Upper lobe of left lung (tissue), 6 donors: Measurements from ENCODE around the gene IL17RE. TPM values are rescaled to one million over a fixed set of nuclear protein-coding genes. Genes with fewer than 3 reads are reported as not detected.
A peak's percentile ranks its signal among the peaks of the same experiment; 100 is the strongest.

ENCODE experiments used
- ATAC-seq, 2 donors: fragments of 200-7000 bp; cut with Tn5 transposase; one replicate each; pipeline ENCODE4 v1.9.1; 2022; ENCODE audit warnings: mild to moderate bottlenecking in 2 of 2, moderate library complexity in 2 of 2; ENCODE audit not compliant: low FRiP score in 2 of 2
- DNase-seq, 2 donors: peaks; one replicate each; pipeline ENCODE4 v3.0.0-alpha.2; 2019 to 2020
- H3K27ac ChIP-seq, 4 donors: fragments of 200-600 bp; sonication (generic); one replicate each; pipeline ENCODE4 v1.5.1; 2016 to 2019
- H3K27me3 ChIP-seq, 4 donors: fragments of 200-600 bp; sonication (generic); one replicate each; pipeline ENCODE4 v1.5.1; 2017 to 2019
- H3K36me3 ChIP-seq, 4 donors: fragments of 200-600 bp; sonication (generic); one replicate each; pipeline ENCODE4 v1.5.1; 2016 to 2019
- H3K4me1 ChIP-seq, 4 donors: fragments of 200-600 bp; sonication (generic); one replicate each; pipeline ENCODE4 v1.5.1; 2018 to 2019
- H3K4me3 ChIP-seq, 4 donors: fragments of 200-600 bp; sonication (generic); one replicate each; pipeline ENCODE4 v1.5.1; 2017 to 2019; ENCODE audit warnings: mild to moderate bottlenecking in 2 of 4, moderate library complexity in 1 of 4
- H3K9me3 ChIP-seq, 4 donors: fragments of 200-600 bp; sonication (generic); one replicate each; pipeline ENCODE4 v1.5.1; 2018 to 2019
- EP300 ChIP-seq, 4 donors: sonication (generic); formaldehyde crosslinking; IDR thresholded peaks; one replicate each; pipeline ENCODE4 v1.5.1; 2017; ENCODE audit warnings: antibody characterized with exemption in 4 of 4, control low read depth in 2 of 4
- POLR2A ChIP-seq, 4 donors: fragments of 450-650 bp; IDR thresholded peaks; one replicate each; pipeline ENCODE4 v1.5.1; 2016 to 2017; ENCODE audit warnings: antibody characterized with exemption in 4 of 4, mild to moderate bottlenecking in 2 of 4
- POLR2AphosphoS5 ChIP-seq, 2 donors: sonication (generic); formaldehyde crosslinking; IDR thresholded peaks; one replicate each; pipeline ENCODE4 v1.5.1; 2017; ENCODE audit warnings: antibody characterized with exemption in 2 of 2
- WGBS, 2 donors: methylation state at CpG; one replicate each; pipeline ENCODE4 v1.1.5; 2017 to 2018; 5-methylcytosine and 5-hydroxymethylcytosine counted together
- total RNA-seq, 6 donors: library from RNA; depleted of rRNA in 4 of 6; stranded (reverse); fragments of >200 nt in 4 of 6; gene quantifications; one replicate each; pipeline versions ENCODE4 v1.1.0 to v1.2.1, GENCODE V29; 2016 to 2021
- TF ChIP-seq, protein P1 (sequence below), 6 experiments: fragments of 450-650 bp in 4 of 6; fragments of 200-600 bp in 2 of 6; sonication (generic) in 2 of 6; IDR thresholded peaks; one replicate each; pipeline ENCODE4 v1.5.1; 2016 to 2019; ENCODE audit warnings: antibody characterized with exemption in 6 of 6
- donor health status: DM: no; HTN: no; CAD: no; lungs with moderate emphysema.
- donor health status: DM: no; HTN: yes; CAD: no; lungs with severe emphysema.

Gene IL17RE
- total RNA-seq, 6 donors from 2014 or later: 16.1 to 44.8 (median 27.0) TPM

DNA sequence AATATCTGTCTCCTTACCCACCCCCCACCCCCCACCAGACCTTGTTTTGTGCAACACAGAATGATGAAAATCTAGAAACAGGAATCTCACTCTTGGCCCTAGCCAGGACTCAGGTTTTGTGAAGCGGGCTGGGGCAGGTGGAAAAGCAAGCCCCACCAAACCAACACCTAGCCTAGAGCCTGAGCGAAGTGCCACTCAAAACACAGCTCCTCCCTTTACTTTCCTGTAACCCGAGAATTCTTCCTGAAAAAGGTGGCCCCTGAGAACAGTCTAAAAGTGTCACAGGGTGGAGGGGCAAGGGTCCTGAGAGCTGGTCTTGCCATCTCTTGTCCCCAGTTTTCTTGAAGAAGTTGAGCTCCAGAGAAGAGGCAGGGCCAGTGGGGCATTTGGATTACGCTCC, 41.4 kb upstream of the IL17RE start:
- no peak overlapping the region for H3K4me3 ChIP-seq
- H3K27ac ChIP-seq: peak overlapping the region in 1 of 4 donors; percentile 65
- peaks cover 20 to 42% (median 25%) of the 10 kb centered on the region in 4 donors for H3K4me1 ChIP-seq
- H3K9me3 ChIP-seq: no peaks in the 10 kb centered on the region
- ATAC-seq (no peak), DNase-seq (no peak)
- no peaks in the 10 kb centered on the region for H3K27me3 ChIP-seq
- no peaks in the 10 kb centered on the region for H3K36me3 ChIP-seq
- 73 to 81% methylated on average over 3 to 4 of the region's 4 CpGs for WGBS, 2 donors
- TF ChIP-seq POLR2A (IDR thresholded peaks at IDR 0.05) (no peak), POLR2AphosphoS5 (IDR thresholded peaks at IDR 0.05) (no peak), EP300 (IDR thresholded peaks at IDR 0.05) (no peak)
- TF ChIP-seq, protein P1, sequence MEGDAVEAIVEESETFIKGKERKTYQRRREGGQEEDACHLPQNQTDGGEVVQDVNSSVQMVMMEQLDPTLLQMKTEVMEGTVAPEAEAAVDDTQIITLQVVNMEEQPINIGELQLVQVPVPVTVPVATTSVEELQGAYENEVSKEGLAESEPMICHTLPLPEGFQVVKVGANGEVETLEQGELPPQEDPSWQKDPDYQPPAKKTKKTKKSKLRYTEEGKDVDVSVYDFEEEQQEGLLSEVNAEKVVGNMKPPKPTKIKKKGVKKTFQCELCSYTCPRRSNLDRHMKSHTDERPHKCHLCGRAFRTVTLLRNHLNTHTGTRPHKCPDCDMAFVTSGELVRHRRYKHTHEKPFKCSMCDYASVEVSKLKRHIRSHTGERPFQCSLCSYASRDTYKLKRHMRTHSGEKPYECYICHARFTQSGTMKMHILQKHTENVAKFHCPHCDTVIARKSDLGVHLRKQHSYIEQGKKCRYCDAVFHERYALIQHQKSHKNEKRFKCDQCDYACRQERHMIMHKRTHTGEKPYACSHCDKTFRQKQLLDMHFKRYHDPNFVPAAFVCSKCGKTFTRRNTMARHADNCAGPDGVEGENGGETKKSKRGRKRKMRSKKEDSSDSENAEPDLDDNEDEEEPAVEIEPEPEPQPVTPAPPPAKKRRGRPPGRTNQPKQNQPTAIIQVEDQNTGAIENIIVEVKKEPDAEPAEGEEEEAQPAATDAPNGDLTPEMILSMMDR (IDR thresholded peaks at IDR 0.05): no peak

DNA sequence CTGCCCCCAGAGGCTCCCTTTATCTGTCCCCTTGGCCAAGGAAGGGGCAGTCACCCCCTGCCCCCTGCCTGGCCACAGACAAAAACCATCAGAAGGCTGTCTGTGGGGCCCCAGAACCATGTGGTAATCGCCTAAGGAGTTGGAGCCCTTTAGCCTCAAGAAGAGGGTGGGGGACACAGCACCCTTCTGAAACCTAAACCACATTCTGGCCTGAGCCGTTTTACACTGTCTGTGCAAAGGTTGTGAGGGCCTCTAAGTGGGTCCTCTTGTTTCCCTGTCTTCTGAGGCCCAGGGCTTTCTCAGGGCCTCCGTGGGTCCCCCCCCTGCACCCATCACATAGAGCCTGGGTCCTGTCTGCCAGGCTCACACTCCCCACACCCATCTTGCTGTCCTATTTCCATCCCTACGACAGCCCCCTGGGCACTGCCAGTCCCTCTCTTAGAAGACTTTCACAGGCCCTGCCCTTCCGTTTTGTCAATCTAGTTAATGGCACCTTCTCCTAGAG, 41.0 kb upstream of the IL17RE start:
- Histone ChIP-seq H3K4me3 (no peak overlapping the region), H3K9me3 (no peaks in the 10 kb centered on the region), H3K4me1 (peaks cover 20 to 42% (median 25%) of the 10 kb centered on the region in 4 donors), H3K27ac (peak overlapping the region in 1 of 4 donors; percentile 65), H3K27me3 (no peaks in the 10 kb centered on the region), H3K36me3 (no peaks in the 10 kb centered on the region)
- no peak for TF ChIP-seq EP300 (IDR thresholded peaks at IDR 0.05)
- TF ChIP-seq POLR2AphosphoS5 (IDR thresholded peaks at IDR 0.05): no peak
- TF ChIP-seq, protein P1 (IDR thresholded peaks at IDR 0.05): no peak
- no peak for TF ChIP-seq POLR2A (IDR thresholded peaks at IDR 0.05)
- DNase-seq (no peak), ATAC-seq (no peak)
- 79 to 80% methylated on average over 5 of the region's 5 CpGs for WGBS, 2 donors

DNA sequence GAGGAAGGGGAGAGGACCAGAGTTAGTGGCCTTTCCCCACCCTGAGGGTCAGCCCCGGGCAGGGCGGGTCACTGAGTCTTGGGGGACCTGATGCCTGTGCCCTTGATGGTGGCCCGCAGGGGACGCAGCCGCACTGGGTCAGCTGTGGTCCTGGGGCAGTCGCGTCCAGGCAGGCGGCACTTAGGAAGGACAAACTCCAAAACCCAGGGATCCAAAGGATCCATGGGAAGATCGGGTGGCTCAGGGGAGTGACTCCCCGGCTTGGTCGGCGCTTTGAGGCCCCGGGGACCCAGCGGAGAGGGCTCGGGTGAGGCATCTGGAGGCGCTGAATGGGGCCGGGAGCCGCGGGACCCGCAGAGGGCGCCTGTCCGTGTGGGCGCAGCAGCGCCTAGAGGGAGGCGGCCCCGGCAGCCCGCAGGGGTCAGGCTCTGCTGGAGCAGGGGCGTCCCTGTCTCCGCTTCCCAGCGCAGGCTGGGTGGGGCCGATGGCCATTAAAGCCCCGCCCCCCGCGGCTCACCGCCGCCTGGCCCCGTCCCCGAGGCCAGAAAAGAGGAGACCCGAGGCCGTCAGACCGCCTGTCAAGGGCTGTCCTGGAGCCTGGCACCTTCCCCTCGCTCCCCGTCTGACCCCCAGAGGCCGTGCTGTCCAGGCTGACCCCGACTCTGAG, 40.1 kb upstream of the IL17RE start:
- DNase-seq (peak; percentile 59 to 91), ATAC-seq (peak; percentile 58 to 89)
- no peaks in the 10 kb centered on the region for H3K36me3 ChIP-seq
- H3K9me3 ChIP-seq: no peaks in the 10 kb centered on the region
- no peaks in the 10 kb centered on the region for H3K27me3 ChIP-seq
- 29 to 32% methylated on average over 4 to 38 of the region's 45 CpGs for WGBS, 2 donors
- TF ChIP-seq, protein P1 (IDR thresholded peaks at IDR 0.05): peak in 4 of 6 experiments; percentile 31 to 50 (median 40)
- no peak for TF ChIP-seq POLR2AphosphoS5 (IDR thresholded peaks at IDR 0.05)
- peak overlapping the region; percentile 14 to 52 (median 38) for H3K4me3 ChIP-seq
- H3K27ac ChIP-seq: peak overlapping the region in 3 of 4 donors; percentile 15 to 65 (median 52)
- H3K4me1 ChIP-seq: peaks cover 20 to 47% (median 25%) of the 10 kb centered on the region in 4 donors

DNA sequence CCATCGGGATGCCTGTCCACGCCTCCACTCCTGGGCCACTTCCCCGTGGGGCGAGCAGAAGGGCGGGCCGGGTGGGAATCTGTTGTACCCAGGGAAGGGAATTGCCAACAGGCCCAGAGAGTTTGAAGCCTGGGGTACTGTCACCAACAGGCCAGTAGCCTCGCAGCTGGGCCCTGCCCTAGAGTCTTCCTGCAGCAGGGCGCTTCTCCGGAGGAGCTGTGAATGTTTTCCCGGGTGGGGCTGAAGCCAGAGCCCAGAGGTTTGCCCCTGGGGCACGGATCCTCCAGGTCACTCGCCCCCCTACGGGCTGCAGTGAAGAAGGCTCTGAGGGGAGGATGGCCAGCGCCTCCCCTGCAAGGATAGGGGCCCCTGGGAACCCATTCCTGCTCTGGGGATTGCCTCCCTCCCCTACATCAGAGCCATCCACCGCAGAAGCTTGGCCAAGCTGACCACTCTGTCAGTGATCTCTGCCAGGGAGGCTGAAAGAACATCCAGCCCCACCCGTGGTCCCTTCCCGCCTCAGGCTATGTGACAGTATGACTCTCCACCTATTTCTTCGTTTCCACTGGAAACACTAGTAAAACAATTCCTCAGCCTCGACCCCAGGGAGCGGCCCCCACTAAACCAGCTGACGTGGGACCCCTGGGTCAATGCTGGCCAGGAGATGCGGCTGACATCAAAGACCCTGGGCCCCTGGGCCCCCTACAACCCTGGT, 39.4 kb upstream of the IL17RE start:
- Histone ChIP-seq H3K4me3 (peak overlapping the region; percentile 14 to 52 (median 38)), H3K27ac (peak overlapping the region in 2 of 4 donors; percentile 52 to 65)
- no peak for DNase-seq

More for the DNA sequence above, 39.4 kb upstream of the IL17RE start:
- no peak for TF ChIP-seq POLR2A (IDR thresholded peaks at IDR 0.05)
- TF ChIP-seq, protein P1 (IDR thresholded peaks at IDR 0.05): no peak
- TF ChIP-seq POLR2AphosphoS5 (IDR thresholded peaks at IDR 0.05): no peak
- no peak for TF ChIP-seq EP300 (IDR thresholded peaks at IDR 0.05)
- H3K27me3 ChIP-seq: no peaks in the 10 kb centered on the region
- 58 to 68% methylated on average over 19 to 22 of the region's 22 CpGs for WGBS, 2 donors
- no peaks in the 10 kb centered on the region for H3K36me3 ChIP-seq
- no peaks in the 10 kb centered on the region for H3K9me3 ChIP-seq
- peaks cover 20 to 47% (median 25%) of the 10 kb centered on the region in 4 donors for H3K4me1 ChIP-seq
- ATAC-seq: peak in 1 of 2 donors; percentile 7
